Upper lobe of left lung (tissue), 4 donors: ENCODE measurements around the gene TIGD4.

ENCODE experiments used
- EP300 ChIP-seq, 4 donors: sonication (generic); formaldehyde crosslinking; IDR thresholded peaks; one replicate each; pipeline ENCODE4 v1.5.1; 2017; ENCODE audit warnings: antibody characterized with exemption in 4 of 4, control low read depth in 2 of 4
- POLR2AphosphoS5 ChIP-seq, 2 donors: sonication (generic); formaldehyde crosslinking; IDR thresholded peaks; one replicate each; pipeline ENCODE4 v1.5.1; 2017; ENCODE audit warnings: antibody characterized with exemption in 2 of 2
- TF ChIP-seq, protein P1 (sequence below), 6 experiments: fragments of 450-650 bp in 4 of 6; fragments of 200-600 bp in 2 of 6; sonication (generic) in 2 of 6; IDR thresholded peaks; one replicate each; pipeline ENCODE4 v1.5.1; 2016 to 2019; ENCODE audit warnings: antibody characterized with exemption in 6 of 6

- no peak for TF ChIP-seq EP300 (IDR thresholded peaks at IDR 0.05)
- TF ChIP-seq, protein P1, sequence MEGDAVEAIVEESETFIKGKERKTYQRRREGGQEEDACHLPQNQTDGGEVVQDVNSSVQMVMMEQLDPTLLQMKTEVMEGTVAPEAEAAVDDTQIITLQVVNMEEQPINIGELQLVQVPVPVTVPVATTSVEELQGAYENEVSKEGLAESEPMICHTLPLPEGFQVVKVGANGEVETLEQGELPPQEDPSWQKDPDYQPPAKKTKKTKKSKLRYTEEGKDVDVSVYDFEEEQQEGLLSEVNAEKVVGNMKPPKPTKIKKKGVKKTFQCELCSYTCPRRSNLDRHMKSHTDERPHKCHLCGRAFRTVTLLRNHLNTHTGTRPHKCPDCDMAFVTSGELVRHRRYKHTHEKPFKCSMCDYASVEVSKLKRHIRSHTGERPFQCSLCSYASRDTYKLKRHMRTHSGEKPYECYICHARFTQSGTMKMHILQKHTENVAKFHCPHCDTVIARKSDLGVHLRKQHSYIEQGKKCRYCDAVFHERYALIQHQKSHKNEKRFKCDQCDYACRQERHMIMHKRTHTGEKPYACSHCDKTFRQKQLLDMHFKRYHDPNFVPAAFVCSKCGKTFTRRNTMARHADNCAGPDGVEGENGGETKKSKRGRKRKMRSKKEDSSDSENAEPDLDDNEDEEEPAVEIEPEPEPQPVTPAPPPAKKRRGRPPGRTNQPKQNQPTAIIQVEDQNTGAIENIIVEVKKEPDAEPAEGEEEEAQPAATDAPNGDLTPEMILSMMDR (IDR thresholded peaks at IDR 0.05), result no peak
- TF ChIP-seq POLR2AphosphoS5 (IDR thresholded peaks at IDR 0.05), result no peak
These were observed 40.5 kb upstream of the TIGD4 start for GRCh38 chr4:152820073-152820472.
